Measurements from ENCODE around the gene KRTAP4-1. TPM values are rescaled to one million over a fixed set of nuclear protein-coding genes. Genes with fewer than 3 reads are reported as not detected.
"Not testable (repeated sequence)": the region's sequence is repeated elsewhere in the genome, so short reads cannot be mapped to it uniquely, and the experiment has no call there.

KRTAP4-1 gene
- total and polyA plus RNA-seq, 9 donors = not detected

- H3K36me3 ChIP-seq (ENCODE audit: control insufficient read depth, insufficient read depth, low read length); H3K9me3 ChIP-seq (replicated peaks; ENCODE audit: control insufficient read depth, low read depth, low read length); H3K27me3 ChIP-seq (ENCODE audit: control insufficient read depth, insufficient read depth, low read length); H3K27ac ChIP-seq (ENCODE audit: low read length); H3K4me3 ChIP-seq (ENCODE audit: low read length); H3K4me1 ChIP-seq (ENCODE audit: control insufficient read depth, insufficient read depth, low read length); DNase-seq: not testable (repeated sequence)
- 70% methylated on average over 9 of the region's 10 CpGs for WGBS (ENCODE audit: insufficient coverage)
These were observed 35.6 kb downstream of the KRTAP4-1 start for GRCh38 chr17:41148971-41149651.

- H3K27ac ChIP-seq (ENCODE audit: low read length) = no peak overlapping the region
- WGBS (ENCODE audit: insufficient coverage) = 67% methylated on average over 1 of the region's 2 CpGs
- no peaks in the 10 kb centered on the region for H3K27me3 ChIP-seq (ENCODE audit: control insufficient read depth, insufficient read depth, low read length)
- H3K4me1 ChIP-seq (ENCODE audit: control insufficient read depth, insufficient read depth, low read length) = no peaks in the 10 kb centered on the region
- no peak for DNase-seq
- no peak overlapping the region for H3K4me3 ChIP-seq (ENCODE audit: low read length)
- H3K9me3 ChIP-seq (replicated peaks; ENCODE audit: control insufficient read depth, low read depth, low read length) = peaks cover 11% of the 10 kb centered on the region
- H3K36me3 ChIP-seq (ENCODE audit: control insufficient read depth, insufficient read depth, low read length) = no peaks in the 10 kb centered on the region
These were observed 37.0 kb downstream of the KRTAP4-1 start for GRCh38 chr17:41147531-41148204.

- H3K27me3 ChIP-seq (ENCODE audit: control insufficient read depth, insufficient read depth, low read length) = no peaks in the 10 kb centered on the region
- DNase-seq = no peak
- no peaks in the 10 kb centered on the region for H3K36me3 ChIP-seq (ENCODE audit: control insufficient read depth, insufficient read depth, low read length)
- peaks cover 16% of the 10 kb centered on the region for H3K9me3 ChIP-seq (replicated peaks; ENCODE audit: control insufficient read depth, low read depth, low read length)
- no peaks in the 10 kb centered on the region for H3K4me1 ChIP-seq (ENCODE audit: control insufficient read depth, insufficient read depth, low read length)
- H3K27ac ChIP-seq (ENCODE audit: low read length) = no peak overlapping the region
- WGBS (ENCODE audit: insufficient coverage) = no CpG with 5 or more reads among the region's 2 CpGs
- no peak overlapping the region for H3K4me3 ChIP-seq (ENCODE audit: low read length)
These were observed 39.5 kb downstream of the KRTAP4-1 start for GRCh38 chr17:41145261-41145660.

GRCh38 chr17:41144846-41145245 is 39.9 kb downstream of the KRTAP4-1 start:
- Histone ChIP-seq H3K4me1 (ENCODE audit: control insufficient read depth, insufficient read depth, low read length) (no peaks in the 10 kb centered on the region), H3K27ac (ENCODE audit: low read length) (no peak overlapping the region), H3K36me3 (ENCODE audit: control insufficient read depth, insufficient read depth, low read length) (no peaks in the 10 kb centered on the region), H3K9me3 (replicated peaks; ENCODE audit: control insufficient read depth, low read depth, low read length) (peaks cover 20% of the 10 kb centered on the region), H3K4me3 (ENCODE audit: low read length) (no peak overlapping the region), H3K27me3 (ENCODE audit: control insufficient read depth, insufficient read depth, low read length) (no peaks in the 10 kb centered on the region)
- no peak for DNase-seq
- no CpG with 5 or more reads among the region's 1 CpG for WGBS (ENCODE audit: insufficient coverage)

- Histone ChIP-seq H3K9me3 (replicated peaks; ENCODE audit: control insufficient read depth, low read depth, low read length) (peaks cover 23% of the 10 kb centered on the region), H3K27me3 (ENCODE audit: control insufficient read depth, insufficient read depth, low read length) (no peaks in the 10 kb centered on the region), H3K36me3 (ENCODE audit: control insufficient read depth, insufficient read depth, low read length) (no peaks in the 10 kb centered on the region), H3K4me1 (ENCODE audit: control insufficient read depth, insufficient read depth, low read length) (no peaks in the 10 kb centered on the region), H3K4me3 (ENCODE audit: low read length) (no peak overlapping the region), H3K27ac (ENCODE audit: low read length) (no peak overlapping the region)
- DNase-seq = no peak
These were observed 43.4 kb downstream of the KRTAP4-1 start for GRCh38 chr17:41141361-41141760.

- WGBS (ENCODE audit: insufficient coverage) = 98% methylated on average over 4 of the region's 6 CpGs
These were observed 44.2 kb downstream of the KRTAP4-1 start, which contains the start of gene KRTAP4-6 for GRCh38 chr17:41140360-41141131. Gene KRTAP4-6 (minus strand): TSS chr17:41140544. CDS start chr17:41140487, 57 bp downstream.

GRCh38 chr17:41139865-41140264 is 44.8 kb downstream of the KRTAP4-1 start:
- WGBS (ENCODE audit: insufficient coverage) = 86% methylated on average over 12 of the region's 12 CpGs

More at GRCh38 chr17:41140360-41141131, 44.2 kb downstream of the KRTAP4-1 start, which contains the start of gene KRTAP4-6:
- H3K4me1 ChIP-seq (ENCODE audit: control insufficient read depth, insufficient read depth, low read length) = no peaks in the 10 kb centered on the region
- no peak within 1 kb of the TSS for H3K4me3 ChIP-seq (ENCODE audit: low read length)
- H3K27me3 ChIP-seq (ENCODE audit: control insufficient read depth, insufficient read depth, low read length) = no peaks in the 10 kb centered on the region
- H3K36me3 ChIP-seq (ENCODE audit: control insufficient read depth, insufficient read depth, low read length) = no peaks in the 10 kb centered on the region
- no peak for DNase-seq
- peaks cover 23% of the 10 kb centered on the region for H3K9me3 ChIP-seq (replicated peaks; ENCODE audit: control insufficient read depth, low read depth, low read length)
- no peak within 1 kb of the TSS for H3K27ac ChIP-seq (ENCODE audit: low read length)

More at GRCh38 chr17:41139865-41140264, 44.8 kb downstream of the KRTAP4-1 start:
- H3K36me3 ChIP-seq (ENCODE audit: control insufficient read depth, insufficient read depth, low read length); DNase-seq; H3K27ac ChIP-seq (ENCODE audit: low read length); H3K4me3 ChIP-seq (ENCODE audit: low read length); H3K27me3 ChIP-seq (ENCODE audit: control insufficient read depth, insufficient read depth, low read length); H3K4me1 ChIP-seq (ENCODE audit: control insufficient read depth, insufficient read depth, low read length): not testable (repeated sequence)
- peaks cover 23% of the 10 kb centered on the region for H3K9me3 ChIP-seq (replicated peaks; ENCODE audit: control insufficient read depth, low read depth, low read length)

Other genes starting within 250 kb of the KRTAP4-1 start
Only the 30 nearest of the 41 such genes appear.
- gene KRTAP1-5, start 157.7 kb downstream of the KRTAP4-1 start, total RNA-seq = not detected
- not detected for gene KRTAP1-5, start 157.7 kb downstream of the KRTAP4-1 start, polyA plus RNA-seq (ENCODE audit: insufficient read depth in 1 of 8, insufficient read length in 8 of 8, low replicate concordance in 1 of 8)
- gene KRTAP1-4, start 154.7 kb downstream of the KRTAP4-1 start, total RNA-seq = not detected
- gene KRTAP1-4, start 154.7 kb downstream of the KRTAP4-1 start, polyA plus RNA-seq (ENCODE audit: insufficient read depth in 1 of 8, insufficient read length in 8 of 8, low replicate concordance in 1 of 8) = not detected
- gene KRTAP1-3, start 150.0 kb downstream of the KRTAP4-1 start, total RNA-seq = not detected
- gene KRTAP1-3, start 150.0 kb downstream of the KRTAP4-1 start, polyA plus RNA-seq (ENCODE audit: insufficient read depth in 1 of 8, insufficient read length in 8 of 8, low replicate concordance in 1 of 8) = under 1 TPM in 2 of 8 donors, not detected in 6; 0.12 to 0.32 TPM
- not detected for gene KRTAP1-1, start 143.5 kb downstream of the KRTAP4-1 start, total RNA-seq
- not detected for gene KRTAP1-1, start 143.5 kb downstream of the KRTAP4-1 start, polyA plus RNA-seq (ENCODE audit: insufficient read depth in 1 of 8, insufficient read length in 8 of 8, low replicate concordance in 1 of 8)
- not detected for gene KRTAP2-1, start 137.6 kb downstream of the KRTAP4-1 start, total RNA-seq
- not detected for gene KRTAP2-1, start 137.6 kb downstream of the KRTAP4-1 start, polyA plus RNA-seq (ENCODE audit: insufficient read depth in 1 of 8, insufficient read length in 8 of 8, low replicate concordance in 1 of 8)
- gene KRTAP2-2, start 129.7 kb downstream of the KRTAP4-1 start, total RNA-seq = not detected
- gene KRTAP2-2, start 129.7 kb downstream of the KRTAP4-1 start, polyA plus RNA-seq (ENCODE audit: insufficient read depth in 1 of 8, insufficient read length in 8 of 8, low replicate concordance in 1 of 8) = not detected
- gene KRTAP2-3, start 124.8 kb downstream of the KRTAP4-1 start, total RNA-seq = not detected
- gene KRTAP2-3, start 124.8 kb downstream of the KRTAP4-1 start, polyA plus RNA-seq (ENCODE audit: insufficient read depth in 1 of 8, insufficient read length in 8 of 8, low replicate concordance in 1 of 8) = not detected
- gene KRTAP2-4, start 119.0 kb downstream of the KRTAP4-1 start, total RNA-seq = not detected
- gene KRTAP2-4, start 119.0 kb downstream of the KRTAP4-1 start, polyA plus RNA-seq (ENCODE audit: insufficient read depth in 1 of 8, insufficient read length in 8 of 8, low replicate concordance in 1 of 8) = not detected
- gene KRTAP4-7, start 100.8 kb downstream of the KRTAP4-1 start, total RNA-seq = not detected
- gene KRTAP4-7, start 100.8 kb downstream of the KRTAP4-1 start, polyA plus RNA-seq (ENCODE audit: insufficient read depth in 1 of 8, insufficient read length in 8 of 8, low replicate concordance in 1 of 8) = not detected
- gene KRTAP4-8, start 86.8 kb downstream of the KRTAP4-1 start, total RNA-seq = not detected
- gene KRTAP4-8, start 86.8 kb downstream of the KRTAP4-1 start, polyA plus RNA-seq (ENCODE audit: insufficient read depth in 1 of 8, insufficient read length in 8 of 8, low replicate concordance in 1 of 8) = not detected
- not detected for gene KRTAP4-16, start 82.7 kb downstream of the KRTAP4-1 start, total RNA-seq
- not detected for gene KRTAP4-16, start 82.7 kb downstream of the KRTAP4-1 start, polyA plus RNA-seq (ENCODE audit: insufficient read depth in 1 of 8, insufficient read length in 8 of 8, low replicate concordance in 1 of 8)
- gene KRTAP4-9, start 79.5 kb downstream of the KRTAP4-1 start, total RNA-seq = not detected
- under 1 TPM in 1 of 8 donors, not detected in 7; 0.31 TPM for gene KRTAP4-9, start 79.5 kb downstream of the KRTAP4-1 start, polyA plus RNA-seq (ENCODE audit: insufficient read depth in 1 of 8, insufficient read length in 8 of 8, low replicate concordance in 1 of 8)
- gene KRTAP4-11, start 66.5 kb downstream of the KRTAP4-1 start, total RNA-seq = not detected
- not detected for gene KRTAP4-11, start 66.5 kb downstream of the KRTAP4-1 start, polyA plus RNA-seq (ENCODE audit: insufficient read depth in 1 of 8, insufficient read length in 8 of 8, low replicate concordance in 1 of 8)
- not detected for gene KRTAP4-12, start 60.7 kb downstream of the KRTAP4-1 start, total RNA-seq
- not detected for gene KRTAP4-12, start 60.7 kb downstream of the KRTAP4-1 start, polyA plus RNA-seq (ENCODE audit: insufficient read depth in 1 of 8, insufficient read length in 8 of 8, low replicate concordance in 1 of 8)
- gene KRTAP4-6, start 44.4 kb downstream of the KRTAP4-1 start, total RNA-seq = not detected
- gene KRTAP4-6, start 44.4 kb downstream of the KRTAP4-1 start, polyA plus RNA-seq (ENCODE audit: insufficient read depth in 1 of 8, insufficient read length in 8 of 8, low replicate concordance in 1 of 8) = not detected
- gene KRTAP4-5, start 35.1 kb downstream of the KRTAP4-1 start, total RNA-seq = not detected
- not detected for gene KRTAP4-5, start 35.1 kb downstream of the KRTAP4-1 start, polyA plus RNA-seq (ENCODE audit: insufficient read depth in 1 of 8, insufficient read length in 8 of 8, low replicate concordance in 1 of 8)
- not detected for gene KRTAP4-4, start 24.2 kb downstream of the KRTAP4-1 start, total RNA-seq
- gene KRTAP4-4, start 24.2 kb downstream of the KRTAP4-1 start, polyA plus RNA-seq (ENCODE audit: insufficient read depth in 1 of 8, insufficient read length in 8 of 8, low replicate concordance in 1 of 8) = not detected
- not detected for gene KRTAP4-3, start 16.7 kb downstream of the KRTAP4-1 start, total RNA-seq
- gene KRTAP4-3, start 16.7 kb downstream of the KRTAP4-1 start, polyA plus RNA-seq (ENCODE audit: insufficient read depth in 1 of 8, insufficient read length in 8 of 8, low replicate concordance in 1 of 8) = not detected
- gene KRTAP4-2, start 6.7 kb downstream of the KRTAP4-1 start, total RNA-seq = not detected
- gene KRTAP4-2, start 6.7 kb downstream of the KRTAP4-1 start, polyA plus RNA-seq (ENCODE audit: insufficient read depth in 1 of 8, insufficient read length in 8 of 8, low replicate concordance in 1 of 8) = not detected
- gene KRTAP9-1, start 5.0 kb upstream of the KRTAP4-1 start, total RNA-seq = not detected
- not detected for gene KRTAP9-1, start 5.0 kb upstream of the KRTAP4-1 start, polyA plus RNA-seq (ENCODE audit: insufficient read depth in 1 of 8, insufficient read length in 8 of 8, low replicate concordance in 1 of 8)
- gene KRTAP9-2, start 41.7 kb upstream of the KRTAP4-1 start, total RNA-seq = not detected
- gene KRTAP9-2, start 41.7 kb upstream of the KRTAP4-1 start, polyA plus RNA-seq (ENCODE audit: insufficient read depth in 1 of 8, insufficient read length in 8 of 8, low replicate concordance in 1 of 8) = not detected
- not detected for gene KRTAP9-3, start 47.5 kb upstream of the KRTAP4-1 start, total RNA-seq
- not detected for gene KRTAP9-3, start 47.5 kb upstream of the KRTAP4-1 start, polyA plus RNA-seq (ENCODE audit: insufficient read depth in 1 of 8, insufficient read length in 8 of 8, low replicate concordance in 1 of 8)
- not detected for gene KRTAP9-8, start 53.1 kb upstream of the KRTAP4-1 start, total RNA-seq
- gene KRTAP9-8, start 53.1 kb upstream of the KRTAP4-1 start, polyA plus RNA-seq (ENCODE audit: insufficient read depth in 1 of 8, insufficient read length in 8 of 8, low replicate concordance in 1 of 8) = not detected
- gene KRTAP9-4, start 64.8 kb upstream of the KRTAP4-1 start, total RNA-seq = not detected
- not detected for gene KRTAP9-4, start 64.8 kb upstream of the KRTAP4-1 start, polyA plus RNA-seq (ENCODE audit: insufficient read depth in 1 of 8, insufficient read length in 8 of 8, low replicate concordance in 1 of 8)
- not detected for gene KRTAP9-9, start 70.5 kb upstream of the KRTAP4-1 start, total RNA-seq
- gene KRTAP9-9, start 70.5 kb upstream of the KRTAP4-1 start, polyA plus RNA-seq (ENCODE audit: insufficient read depth in 1 of 8, insufficient read length in 8 of 8, low replicate concordance in 1 of 8) = not detected
- not detected for gene KRTAP9-6, start 80.5 kb upstream of the KRTAP4-1 start, total RNA-seq
- gene KRTAP9-6, start 80.5 kb upstream of the KRTAP4-1 start, polyA plus RNA-seq (ENCODE audit: insufficient read depth in 1 of 8, insufficient read length in 8 of 8, low replicate concordance in 1 of 8) = under 1 TPM in 5 of 8 donors, not detected in 3; 0.13 to 0.22 (median 0.19) TPM
- gene KRTAP9-7, start 90.8 kb upstream of the KRTAP4-1 start, total RNA-seq = not detected
- not detected for gene KRTAP9-7, start 90.8 kb upstream of the KRTAP4-1 start, polyA plus RNA-seq (ENCODE audit: insufficient read depth in 1 of 8, insufficient read length in 8 of 8, low replicate concordance in 1 of 8)
- gene KRTAP29-1, start 117.9 kb upstream of the KRTAP4-1 start, total RNA-seq = not detected
- gene KRTAP29-1, start 117.9 kb upstream of the KRTAP4-1 start, polyA plus RNA-seq (ENCODE audit: insufficient read depth in 1 of 8, insufficient read length in 8 of 8, low replicate concordance in 1 of 8) = not detected
- gene KRTAP16-1, start 124.4 kb upstream of the KRTAP4-1 start, total RNA-seq = not detected
- gene KRTAP16-1, start 124.4 kb upstream of the KRTAP4-1 start, polyA plus RNA-seq (ENCODE audit: insufficient read depth in 1 of 8, insufficient read length in 8 of 8, low replicate concordance in 1 of 8) = not detected
- gene KRTAP17-1, start 130.8 kb upstream of the KRTAP4-1 start, total RNA-seq = not detected
- not detected for gene KRTAP17-1, start 130.8 kb upstream of the KRTAP4-1 start, polyA plus RNA-seq (ENCODE audit: insufficient read depth in 1 of 8, insufficient read length in 8 of 8, low replicate concordance in 1 of 8)

Data from muscle of leg (tissue), 11 donors.